Cerebellar cortex (tissue), 1 donor: ENCODE measurements around the gene AASS.
"Not testable (repeated sequence)": the region's sequence is repeated elsewhere in the genome, so short reads cannot be mapped to it uniquely, and the experiment has no call there.

ENCODE experiments used
- DNase-seq: peaks from one replicate; pipeline ENCODE4 v3.0.0-alpha.2; 2015; ENCODE audit warnings: low spot score

The AASS gene

DNA sequence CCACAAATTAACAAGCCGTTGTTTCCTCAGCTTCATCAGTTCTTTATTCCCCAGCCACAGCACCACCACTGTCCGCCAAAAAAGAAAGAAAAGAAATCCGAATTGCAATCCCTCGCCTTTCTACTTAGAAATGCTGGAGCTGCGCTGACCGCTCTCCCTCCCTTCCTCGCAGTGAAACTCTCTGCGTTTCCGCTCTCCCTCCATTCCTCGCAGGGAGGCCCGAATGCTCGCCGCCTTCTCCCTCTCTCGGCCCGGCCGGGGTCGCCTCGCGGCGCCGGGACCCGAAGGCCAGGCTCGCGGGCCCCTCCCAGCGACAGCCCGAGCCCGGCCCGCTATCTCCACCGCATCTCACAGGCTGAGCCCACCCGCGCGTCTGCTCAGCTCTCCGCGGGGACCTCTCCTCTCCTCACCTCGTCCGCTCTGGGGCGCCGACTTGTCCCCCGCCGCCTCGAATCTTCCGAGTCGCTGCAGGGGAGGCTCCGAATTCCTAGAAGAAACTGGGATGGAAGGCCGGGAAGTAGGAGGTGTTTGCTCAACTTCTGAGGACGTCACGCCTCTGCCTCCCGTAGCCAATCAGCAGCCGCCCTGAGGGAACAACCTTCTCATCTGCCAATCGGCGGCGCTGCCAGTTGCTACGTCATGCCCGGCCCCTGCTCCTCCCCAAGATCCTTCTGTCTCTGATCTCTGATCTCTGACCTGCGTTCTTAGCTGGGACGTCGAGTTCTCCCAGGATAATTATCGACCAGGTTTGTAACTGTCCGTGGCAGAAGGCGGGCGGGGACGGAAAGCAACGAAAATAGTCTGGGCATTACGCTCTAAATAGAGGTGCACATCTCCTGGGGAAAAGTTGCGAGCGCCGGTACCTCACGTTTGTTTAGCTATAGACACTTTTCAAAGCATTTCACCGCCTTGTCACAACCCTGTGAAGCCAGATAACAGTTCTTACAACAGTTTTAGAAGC is at the start of gene AASS:
TSS of gene AASS (minus strand) at position 499 of the 961 bp plus-strand sequence. CDS start 10,523 bp downstream, outside the sequence.
- peak; percentile 83 for DNase-seq

DNA sequence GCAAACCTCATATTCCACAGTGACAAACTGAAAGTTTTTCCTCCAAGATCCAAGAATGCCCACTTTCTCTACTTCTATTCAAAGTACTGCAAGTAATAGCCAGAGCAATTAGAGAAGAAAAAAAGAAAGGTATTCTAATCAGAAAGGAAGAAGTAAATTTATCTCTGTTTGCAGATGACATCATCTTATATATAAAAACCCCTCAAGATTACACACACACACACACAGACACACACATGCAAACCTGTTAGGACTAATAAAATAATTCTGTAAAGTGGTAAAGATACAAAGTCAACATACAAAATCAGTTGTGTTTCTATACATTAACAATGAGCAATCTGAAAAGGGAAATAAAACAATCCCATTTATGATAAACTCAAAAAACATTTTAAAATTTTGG is 44.7 kb upstream of the AASS start:
- no peak for DNase-seq

DNA sequence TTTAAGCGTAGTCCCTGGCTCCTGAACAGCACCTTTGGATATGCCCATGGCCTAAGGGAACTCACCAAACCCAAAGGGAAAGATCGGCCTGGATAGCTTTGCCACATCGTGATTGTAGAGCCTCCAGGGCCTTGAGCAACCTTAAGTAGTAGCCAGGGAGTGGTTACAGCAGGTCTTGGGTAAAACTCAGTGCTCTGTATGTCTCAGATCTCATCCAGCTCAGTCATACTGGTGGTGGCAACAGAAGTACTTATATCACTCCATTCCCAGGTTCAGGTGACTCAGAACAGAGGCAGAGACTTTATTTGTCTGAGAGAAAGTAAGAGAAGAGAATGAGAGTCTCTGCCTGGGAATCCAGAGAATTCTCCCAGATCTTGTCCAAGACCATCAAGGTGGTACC is 39.1 kb upstream of the AASS start:
- DNase-seq, result no peak

DNA sequence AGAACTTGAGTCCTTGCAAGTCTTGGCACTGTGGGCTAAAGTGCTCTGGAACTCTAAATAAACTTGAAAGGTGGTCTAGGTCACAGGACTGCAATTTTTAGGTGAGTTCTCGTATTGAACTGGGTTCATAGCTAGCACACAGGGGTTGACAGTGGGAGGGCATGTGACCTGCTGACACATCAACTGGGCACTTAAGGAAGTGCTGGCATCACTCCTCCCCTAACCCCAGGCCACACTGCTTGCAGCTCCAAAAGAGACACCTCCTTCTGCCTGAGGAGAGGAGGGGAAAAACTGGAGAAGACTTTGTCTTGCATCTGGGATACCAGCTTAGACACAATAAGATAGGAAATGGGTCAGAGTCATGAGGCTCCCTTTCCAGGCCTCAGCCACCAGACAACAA is 38.0 kb upstream of the AASS start:
- DNase-seq, result no peak

DNA sequence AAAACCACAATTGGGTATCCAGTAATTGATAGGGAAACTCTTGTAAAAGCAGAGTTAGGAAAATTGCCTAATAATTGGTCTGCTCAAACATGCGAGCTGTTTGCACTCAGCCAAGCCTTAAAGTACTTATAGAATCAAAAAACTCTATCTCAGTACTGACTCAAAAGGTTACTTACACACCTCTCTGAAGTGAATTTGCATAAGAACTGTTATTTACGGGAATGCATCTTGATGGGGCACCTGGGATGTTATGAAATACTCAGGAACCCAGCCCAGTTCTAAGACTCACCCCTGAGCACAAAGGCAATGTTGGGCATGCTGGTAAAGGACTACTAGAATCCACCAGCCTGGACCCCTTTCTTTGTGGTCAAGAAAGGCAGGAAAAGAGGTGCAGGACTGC is 28.1 kb upstream of the AASS start:
- not testable (repeated sequence) for DNase-seq

- DNase-seq, result no peak
Observed at GRCh38 chr7:122166740-122167139, 22.7 kb upstream of the AASS start.

- no peak for DNase-seq
Observed at GRCh38 chr7:122166275-122166674, 22.2 kb upstream of the AASS start.

DNA sequence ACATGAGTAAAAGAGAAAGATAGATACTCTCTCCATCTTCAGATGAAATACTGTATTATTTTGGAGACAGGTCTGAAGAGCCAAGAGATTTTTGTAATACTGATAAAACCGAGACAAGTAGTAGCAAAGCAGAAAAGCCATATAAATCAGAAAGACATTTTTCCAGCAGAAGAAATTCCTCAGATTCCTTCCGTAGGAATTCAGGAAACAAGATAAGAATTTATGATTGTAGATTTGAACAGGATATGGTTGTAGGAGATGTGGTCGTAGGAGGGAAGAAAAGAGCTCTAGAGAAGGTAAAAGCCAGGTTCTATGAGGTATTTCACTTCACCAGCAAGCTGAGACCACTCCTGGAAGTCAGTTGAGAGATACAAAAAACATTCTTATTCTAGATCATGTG is 17.6 kb upstream of the AASS start:
- DNase-seq, result no peak

GRCh38 chr7:122155566-122155965 is 11.5 kb upstream of the AASS start:
- DNase-seq, result no peak

GRCh38 chr7:122148878-122149277 is 4.8 kb upstream of the AASS start:
- no peak for DNase-seq

- DNase-seq, result no peak
Observed at GRCh38 chr7:122148081-122148480, 4.0 kb upstream of the AASS start.

DNA sequence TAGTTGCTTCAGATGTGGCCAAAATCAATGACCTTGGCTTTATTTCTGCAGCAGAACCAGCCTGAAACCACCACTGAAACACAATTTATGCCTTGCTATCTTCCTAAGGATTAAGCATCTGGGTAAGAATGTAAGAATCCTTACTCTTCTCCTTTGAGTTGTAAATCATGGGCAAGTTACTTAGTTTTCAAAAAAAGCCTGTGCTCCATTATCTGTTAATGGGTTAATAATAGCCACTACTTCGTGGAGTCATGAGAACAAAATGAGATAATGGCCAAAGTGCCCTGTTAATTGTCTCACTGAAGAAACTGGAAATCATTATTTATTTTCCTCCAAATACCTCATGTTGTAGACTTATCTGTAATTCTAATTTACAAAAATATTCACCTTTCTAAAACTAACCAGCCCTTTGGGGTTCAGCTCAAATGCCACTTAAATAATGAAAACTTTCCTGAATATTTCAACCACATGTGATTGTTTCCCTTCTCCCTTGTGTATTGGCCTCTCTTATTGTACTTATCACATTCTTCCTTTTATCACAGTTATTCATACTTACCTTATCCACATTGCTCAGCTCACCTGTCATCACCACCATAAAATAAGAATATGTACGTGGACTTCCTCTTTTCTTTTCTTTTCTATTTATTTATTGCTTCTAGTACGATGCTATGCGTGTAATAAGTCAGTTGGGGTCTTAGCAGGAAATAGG is 2.0 kb upstream of the AASS start:
- DNase-seq, result no peak

- DNase-seq, result no peak
Observed at GRCh38 chr7:122143376-122143750, 686 bp downstream of the AASS start.

- DNase-seq, result no peak
Observed at GRCh38 chr7:122140918-122141317, 3.1 kb downstream of the AASS start.

DNA sequence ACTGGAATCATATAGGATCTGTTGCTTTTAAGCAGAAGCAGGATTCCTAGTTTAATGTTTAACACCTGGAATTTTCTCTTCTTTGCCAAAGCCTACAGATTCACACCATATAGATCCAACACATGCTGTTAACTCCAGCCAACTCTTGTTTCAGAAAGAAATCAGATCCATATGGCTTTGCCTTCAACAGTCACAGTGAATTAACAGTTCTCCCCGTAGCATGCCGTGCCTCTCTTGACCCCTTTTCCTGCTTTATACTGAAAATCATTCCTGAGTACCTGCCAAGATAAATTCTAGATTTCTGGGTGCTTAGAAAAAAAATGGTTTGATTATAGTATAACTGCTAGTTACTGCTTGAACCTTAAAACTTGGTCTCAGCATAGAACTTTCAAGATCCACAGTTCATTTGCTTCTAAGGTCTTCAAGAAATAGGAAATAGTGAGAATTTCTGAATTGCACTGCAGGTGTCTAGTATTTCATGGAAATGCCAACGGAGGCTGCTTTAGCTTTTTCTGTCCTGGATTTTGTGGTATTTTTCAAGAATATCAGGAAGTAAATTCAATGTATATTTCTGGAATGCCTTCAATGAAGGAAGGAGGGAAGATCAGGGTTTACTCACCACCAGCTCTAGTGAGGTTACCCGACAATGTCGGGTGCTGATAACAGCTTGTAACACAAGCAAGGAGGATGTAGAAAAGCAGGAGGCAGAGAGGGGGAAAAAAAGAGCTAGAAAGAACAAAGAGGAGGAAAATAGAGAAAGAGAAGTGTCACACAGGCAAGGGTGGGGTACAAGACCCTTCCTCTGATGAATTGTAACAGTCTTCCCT is 6.6 kb downstream of the AASS start:
- no peak for DNase-seq

DNA sequence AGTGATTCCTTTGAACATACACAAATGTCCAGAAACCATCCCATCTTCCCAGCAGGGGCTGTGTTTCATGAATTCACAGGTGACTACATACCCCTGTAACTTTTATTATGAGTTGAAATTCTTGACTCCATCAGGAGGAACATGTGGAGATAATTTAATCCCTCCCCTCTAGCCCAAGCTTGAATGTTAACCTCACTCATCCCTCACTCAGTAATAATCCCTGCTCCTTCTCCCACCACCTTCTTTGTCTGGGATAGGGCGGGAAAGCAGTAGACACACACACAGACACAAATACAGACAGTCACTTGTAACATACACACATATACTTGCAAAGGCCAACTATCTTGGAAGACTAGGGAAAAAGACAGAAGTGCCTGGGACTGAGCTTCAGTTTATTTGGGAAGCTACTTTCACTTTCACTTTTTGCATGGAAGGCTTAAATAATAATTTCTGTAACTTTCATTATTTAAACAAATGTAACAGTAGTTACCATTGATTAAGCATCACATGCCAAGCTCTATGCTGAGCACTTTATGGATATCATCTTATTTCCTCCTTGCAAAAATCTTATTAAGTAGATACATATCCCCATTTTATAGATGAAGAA is 7.3 kb downstream of the AASS start:
- no peak for DNase-seq

DNA sequence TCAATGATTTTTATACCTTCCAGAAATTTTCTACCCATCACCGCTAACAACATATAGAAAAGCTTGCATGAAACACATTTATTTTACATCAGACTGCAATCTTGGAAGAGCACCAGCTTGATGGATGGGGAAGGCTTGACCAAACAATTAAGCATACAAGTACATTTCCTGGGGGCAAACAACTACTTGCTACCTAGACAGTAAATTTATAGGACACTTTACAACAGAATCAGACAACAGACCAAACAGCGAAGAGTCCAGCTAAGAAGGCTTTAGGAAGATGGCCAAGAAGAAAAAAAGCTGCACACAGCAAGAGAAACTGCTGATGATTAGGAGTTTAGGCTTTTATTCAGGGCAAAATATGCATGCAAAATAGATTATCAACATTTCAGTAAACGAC is 8.0 kb downstream of the AASS start:
- DNase-seq, result no peak

- DNase-seq, result no peak
Observed at GRCh38 chr7:122135275-122135674, 8.8 kb downstream of the AASS start.

DNA sequence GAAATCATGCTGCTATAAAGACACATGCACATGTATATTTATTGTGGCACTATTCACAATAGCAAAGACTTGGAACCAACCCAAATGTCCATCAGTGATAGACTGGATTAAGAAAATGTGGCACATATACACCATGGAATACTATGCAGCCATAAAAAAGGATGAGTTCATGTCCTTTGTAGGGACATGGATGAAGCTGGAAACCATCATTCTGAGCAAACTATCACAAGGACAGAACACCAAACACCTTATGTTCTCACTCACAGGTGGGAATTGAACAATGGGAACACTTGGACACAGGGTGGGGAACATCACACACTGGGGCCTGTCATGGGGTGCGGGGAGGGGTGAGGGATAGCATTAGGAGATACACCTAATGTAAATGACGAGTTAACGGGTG is 9.3 kb downstream of the AASS start:
- not testable (repeated sequence) for DNase-seq

DNA sequence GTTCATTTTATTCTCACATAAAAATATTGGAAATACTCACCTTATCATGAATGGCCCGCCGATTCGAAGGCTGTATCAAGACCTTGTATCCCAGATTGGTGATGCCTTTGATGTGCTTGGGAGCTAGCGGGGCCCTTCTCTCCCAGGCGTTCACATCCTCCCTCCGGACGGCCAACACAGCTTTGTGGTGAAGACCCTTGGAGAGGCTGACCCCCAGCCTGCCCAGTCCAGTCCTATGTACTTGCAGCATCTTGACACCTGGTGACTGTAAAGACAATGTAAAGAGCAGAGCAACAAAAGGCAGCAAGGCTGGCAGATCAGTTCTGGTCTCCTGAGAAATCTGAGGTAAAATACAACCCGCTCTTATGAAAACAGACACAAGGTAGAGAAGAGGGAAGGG is 10.6 kb downstream of the AASS start:
- no peak for DNase-seq

DNA sequence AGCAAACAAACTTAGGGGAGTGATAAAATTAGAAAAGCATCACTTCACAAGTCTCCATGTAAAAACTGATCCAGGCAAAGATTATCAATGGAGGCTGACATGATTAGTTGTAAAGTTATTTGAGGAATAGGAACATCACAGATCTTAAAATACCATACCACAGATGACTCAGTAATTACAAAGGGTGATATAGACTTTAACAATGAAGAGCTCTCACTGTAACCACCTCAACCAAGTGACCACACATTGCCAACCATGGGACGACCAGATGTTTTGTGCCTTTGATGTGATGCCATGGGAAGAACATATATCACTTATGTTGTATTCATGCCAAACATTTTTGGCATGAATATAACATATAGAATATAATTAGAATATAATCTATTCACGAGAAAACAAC is 11.7 kb downstream of the AASS start:
- no peak for DNase-seq

- no peak for DNase-seq
Observed at GRCh38 chr7:122123746-122124145, 20.3 kb downstream of the AASS start.
